ENCODE results near the gene SAMD10.
A peak's percentile ranks its signal among the peaks of the same experiment; 100 is the strongest.

SAMD10 gene

DNA sequence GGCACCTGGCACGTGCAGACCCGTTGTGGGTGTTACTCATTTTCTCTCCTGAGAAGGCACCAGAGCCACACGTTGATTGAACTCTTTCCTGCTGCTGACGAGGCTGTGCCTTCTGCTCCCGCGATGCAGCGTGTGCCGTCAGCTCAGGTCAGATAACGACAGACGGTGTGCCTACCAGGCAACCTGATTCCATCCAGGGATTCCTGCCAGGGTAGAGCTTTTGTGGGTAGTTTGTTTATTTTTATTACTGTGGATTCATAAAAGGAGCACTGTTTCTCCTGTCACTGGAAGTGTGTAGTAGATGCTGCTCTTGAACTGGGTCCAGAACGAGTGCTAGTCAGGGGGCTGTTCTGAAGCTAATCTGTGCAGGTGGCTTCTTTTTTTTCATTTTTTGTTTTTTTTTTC is 22.2 kb upstream of the SAMD10 start:
- DNase-seq (ENCODE audit: low read depth) = no peak
- no peak overlapping the region for H3K4me3 ChIP-seq (ENCODE audit: low read depth, low read length)
- TF ChIP-seq, protein P1, sequence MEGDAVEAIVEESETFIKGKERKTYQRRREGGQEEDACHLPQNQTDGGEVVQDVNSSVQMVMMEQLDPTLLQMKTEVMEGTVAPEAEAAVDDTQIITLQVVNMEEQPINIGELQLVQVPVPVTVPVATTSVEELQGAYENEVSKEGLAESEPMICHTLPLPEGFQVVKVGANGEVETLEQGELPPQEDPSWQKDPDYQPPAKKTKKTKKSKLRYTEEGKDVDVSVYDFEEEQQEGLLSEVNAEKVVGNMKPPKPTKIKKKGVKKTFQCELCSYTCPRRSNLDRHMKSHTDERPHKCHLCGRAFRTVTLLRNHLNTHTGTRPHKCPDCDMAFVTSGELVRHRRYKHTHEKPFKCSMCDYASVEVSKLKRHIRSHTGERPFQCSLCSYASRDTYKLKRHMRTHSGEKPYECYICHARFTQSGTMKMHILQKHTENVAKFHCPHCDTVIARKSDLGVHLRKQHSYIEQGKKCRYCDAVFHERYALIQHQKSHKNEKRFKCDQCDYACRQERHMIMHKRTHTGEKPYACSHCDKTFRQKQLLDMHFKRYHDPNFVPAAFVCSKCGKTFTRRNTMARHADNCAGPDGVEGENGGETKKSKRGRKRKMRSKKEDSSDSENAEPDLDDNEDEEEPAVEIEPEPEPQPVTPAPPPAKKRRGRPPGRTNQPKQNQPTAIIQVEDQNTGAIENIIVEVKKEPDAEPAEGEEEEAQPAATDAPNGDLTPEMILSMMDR (IDR thresholded peaks at IDR 0.05; ENCODE audit: low read depth, low read length, missing control alignments) = no peak
- in situ Hi-C loops (cut with HindIII; ENCODE audit: low sequenced_read_pairs) = loop anchor here (5.0 kb wide), 1 partner anchor 51 kb away; no protein-coding TSS in a partner anchor

DNA sequence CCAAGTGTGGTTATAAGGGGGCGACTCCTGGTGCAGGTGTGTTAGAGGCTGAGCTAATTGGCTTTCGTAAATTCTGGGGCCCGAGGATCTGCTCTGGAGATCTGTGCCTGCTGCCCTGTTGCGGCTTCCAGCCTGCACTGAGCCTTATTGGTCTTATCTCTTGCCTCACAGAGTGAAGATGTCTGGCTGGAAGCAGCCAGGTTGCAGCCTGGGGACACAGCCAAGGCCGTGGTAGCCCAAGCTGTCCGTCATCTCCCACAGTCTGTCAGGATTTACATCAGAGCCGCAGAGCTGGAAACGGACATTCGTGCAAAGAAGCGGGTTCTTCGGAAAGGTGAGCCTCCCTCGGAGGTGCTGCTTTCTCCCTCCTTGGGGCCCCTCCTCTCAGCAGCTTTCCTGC is 21.5 kb upstream of the SAMD10 start:
- TF ChIP-seq, protein P1 (IDR thresholded peaks at IDR 0.05; ENCODE audit: low read depth, low read length, missing control alignments) = no peak
- DNase-seq (ENCODE audit: low read depth) = no peak
- no peak overlapping the region for H3K4me3 ChIP-seq (ENCODE audit: low read depth, low read length)
- in situ Hi-C loops (cut with HindIII; ENCODE audit: low sequenced_read_pairs) = loop anchor here (5.0 kb wide), 1 partner anchor 51 kb away; no protein-coding TSS in a partner anchor

DNA sequence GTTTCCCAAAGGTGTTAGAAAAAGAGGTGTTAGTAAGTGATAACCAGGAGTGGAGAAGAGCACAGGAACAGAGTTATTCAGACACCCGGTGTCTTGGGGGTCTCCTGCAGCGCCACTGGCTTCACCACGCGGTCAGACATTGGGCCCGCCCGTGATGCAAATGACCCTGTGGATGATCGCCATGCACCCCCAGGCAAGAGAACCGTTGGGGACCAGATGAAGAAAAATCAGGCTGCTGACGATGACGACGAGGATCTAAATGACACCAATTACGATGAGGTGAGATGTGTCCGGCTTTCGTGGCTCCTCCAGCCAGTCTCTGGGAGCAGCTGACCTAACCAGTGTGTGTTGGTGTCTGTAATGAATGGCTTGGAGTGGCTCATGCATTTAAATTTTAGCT is 3.5 kb upstream of the SAMD10 start:
- TF ChIP-seq, protein P1 (IDR thresholded peaks at IDR 0.05; ENCODE audit: low read depth, low read length, missing control alignments) = no peak
- in situ Hi-C loops (cut with HindIII; ENCODE audit: low sequenced_read_pairs) = no loop called here
- no peak for DNase-seq (ENCODE audit: low read depth)
- H3K4me3 ChIP-seq (ENCODE audit: low read depth, low read length) = no peak overlapping the region

DNA sequence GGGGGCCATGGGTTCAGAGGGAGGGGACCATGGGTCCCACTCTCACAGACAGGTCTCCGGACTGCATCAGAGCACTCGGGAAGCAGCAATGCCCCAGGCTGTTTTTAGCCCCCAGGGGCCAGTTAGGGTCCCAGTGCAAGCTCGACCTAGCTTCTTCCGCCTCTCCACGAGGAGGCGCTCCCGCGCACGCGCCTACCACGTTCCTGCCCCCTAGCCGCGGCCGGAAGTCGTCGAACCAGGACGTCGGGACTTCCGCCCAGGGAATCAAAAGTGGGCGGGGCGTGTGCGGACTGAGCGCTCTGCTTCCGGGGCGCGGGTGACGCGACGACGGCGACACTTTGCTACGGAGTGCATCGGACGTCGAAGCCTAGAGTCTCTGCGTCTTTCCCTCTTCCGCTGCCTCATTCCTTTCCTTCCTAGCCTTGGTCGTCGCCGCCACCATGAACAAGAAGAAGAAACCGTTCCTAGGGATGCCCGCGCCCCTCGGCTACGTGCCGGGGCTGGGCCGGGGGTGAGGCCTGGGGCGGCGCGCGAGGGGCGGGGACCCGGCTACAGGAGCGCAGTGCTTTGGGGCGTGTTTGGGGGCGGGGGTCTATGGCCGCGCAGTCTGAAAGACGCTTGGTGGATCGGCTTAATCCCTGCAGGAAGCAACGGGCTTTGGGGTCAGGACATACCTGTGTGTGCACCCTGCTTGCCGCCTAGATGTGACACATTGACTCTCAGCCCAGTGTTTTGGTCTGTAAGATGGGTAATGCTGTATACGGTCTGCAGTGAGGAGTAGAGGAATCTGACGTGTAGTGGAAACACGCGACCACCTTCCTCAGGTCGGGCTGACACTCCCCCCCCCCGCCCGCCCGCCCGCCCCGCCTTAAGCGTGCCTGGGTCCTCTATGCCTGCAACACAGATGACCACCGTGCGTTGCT is 1.6 kb upstream of the SAMD10 start, which contains the start of gene PRPF6:
PRPF6 (plus strand) TSS at position 327 of the 923 bp plus-strand sequence; CDS start at position 441, 114 bp downstream.
- in situ Hi-C loops (cut with HindIII; ENCODE audit: low sequenced_read_pairs) = no loop called here
- TF ChIP-seq, protein P1 (IDR thresholded peaks at IDR 0.05; ENCODE audit: low read depth, low read length, missing control alignments) = peak; percentile 91
- DNase-seq (ENCODE audit: low read depth) = peak; percentile 77
- peak within 1 kb of the TSS; percentile 88 for H3K4me3 ChIP-seq (ENCODE audit: low read depth, low read length)

DNA sequence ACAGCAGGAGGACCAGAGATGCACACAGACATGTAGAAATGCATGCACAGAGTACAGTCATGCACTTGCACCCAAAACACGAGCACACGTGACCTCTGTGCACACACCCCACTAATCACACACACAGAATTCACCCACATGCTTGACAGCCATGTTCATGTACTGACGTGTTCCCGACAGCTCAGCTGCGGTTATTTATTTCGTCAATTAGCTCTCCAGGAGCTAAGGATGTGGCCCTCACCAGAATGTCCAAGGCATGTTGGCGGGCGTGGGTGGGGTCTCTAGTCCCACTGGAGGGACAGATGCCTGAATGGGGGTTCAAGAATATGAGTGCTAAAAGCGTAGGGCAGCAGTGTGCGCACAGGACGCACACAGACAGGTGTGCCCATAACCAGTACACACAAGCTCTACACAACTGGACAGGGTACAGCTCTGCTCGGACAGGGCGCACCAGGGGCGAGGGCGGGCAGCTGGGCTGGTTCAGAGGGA is 919 bp upstream of the SAMD10 start:
- TF ChIP-seq, protein P1 (IDR thresholded peaks at IDR 0.05; ENCODE audit: low read depth, low read length, missing control alignments) = no peak
- H3K4me3 ChIP-seq (ENCODE audit: low read depth, low read length) = peak overlapping the region; percentile 88
- DNase-seq (ENCODE audit: low read depth) = no peak
- in situ Hi-C loops (cut with HindIII; ENCODE audit: low sequenced_read_pairs) = no loop called here

DNA sequence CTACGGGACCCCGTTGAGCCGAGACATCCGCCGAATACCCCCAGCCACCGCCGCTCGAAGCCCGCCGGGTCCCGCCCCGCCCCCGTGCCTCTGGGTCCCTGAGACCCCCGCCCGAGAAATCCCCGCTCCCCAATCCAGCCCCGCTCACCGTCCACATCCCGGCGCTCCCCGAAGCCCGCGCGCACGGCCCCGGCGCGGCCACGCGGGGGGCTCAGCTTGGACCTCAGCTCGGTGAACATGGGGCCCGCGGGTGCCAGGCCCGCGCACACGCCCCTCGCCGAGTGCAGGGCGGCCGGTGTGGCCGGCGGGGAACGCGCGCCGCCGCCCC is 249 bp downstream of the SAMD10 start:
- in situ Hi-C loops (cut with HindIII; ENCODE audit: low sequenced_read_pairs) = no loop called here
- H3K4me3 ChIP-seq (ENCODE audit: low read depth, low read length) = peak overlapping the region; percentile 88
- DNase-seq (ENCODE audit: low read depth) = no peak
- TF ChIP-seq, protein P1 (IDR thresholded peaks at IDR 0.05; ENCODE audit: low read depth, low read length, missing control alignments) = no peak

Measured in astrocyte of the cerebellum (primary cell).